HEK293T (cell line): ENCODE results near the gene ZBTB21.

Source experiments
- CTCF ChIA-PET: fragments of 350-600 bp; formaldehyde crosslinking; extraction: SDS; loops from one replicate; lab custom pipeline; 2021; ENCODE audit warnings: antibody characterized with exemption, inconsistent platforms; lab: Yijun Ruan, JAX
- POLR2A ChIA-PET: fragments of 350-600 bp; formaldehyde crosslinking; extraction: SDS; loops from one replicate; lab custom pipeline; 2020; ENCODE audit warnings: antibody characterized with exemption, inconsistent platforms; lab: Yijun Ruan, JAX
- DNase-seq: peaks from one replicate; pipeline ENCODE4 v3.0.0; 2012; ENCODE audit warnings: mixed read lengths; ENCODE audit errors: extremely low spot score
- ARNT ChIP-seq: fragments of 450-650 bp; IDR thresholded peaks from 2 replicates; pipeline ENCODE4 v1.6.1; 2017; ENCODE audit warnings: mild to moderate bottlenecking
- BHLHE40 ChIP-seq: fragments of 450-650 bp; IDR thresholded peaks from 2 replicates; pipeline ENCODE4 v1.6.1; 2016; ENCODE audit warnings: mild to moderate bottlenecking, moderate library complexity, borderline replicate concordance
- CTBP1 ChIP-seq: fragments of 450-650 bp; IDR thresholded peaks from 2 replicates; pipeline ENCODE4 v1.6.1; 2016; ENCODE audit warnings: borderline replicate concordance
- ELF4 ChIP-seq: fragments of 450-650 bp; IDR thresholded peaks from 2 replicates; pipeline ENCODE4 v1.6.1; 2017; ENCODE audit warnings: antibody characterized with exemption
- FOXA1 ChIP-seq: fragments of 450-650 bp; IDR thresholded peaks from 2 replicates; pipeline ENCODE4 v1.6.1; 2016; ENCODE audit warnings: mild to moderate bottlenecking
- FOXK2 ChIP-seq: fragments of 450-650 bp; IDR thresholded peaks from 2 replicates; pipeline ENCODE4 v1.6.1; 2016; ENCODE audit warnings: mild to moderate bottlenecking
- FOXM1 ChIP-seq: fragments of 450-650 bp; IDR thresholded peaks from 2 replicates; pipeline ENCODE4 v1.6.1; 2017; ENCODE audit warnings: mild to moderate bottlenecking, borderline replicate concordance
- HDGF ChIP-seq: fragments of 450-650 bp; IDR thresholded peaks from 2 replicates; pipeline ENCODE4 v1.6.1; 2017; ENCODE audit warnings: antibody characterized with exemption, borderline replicate concordance
- L3MBTL2 ChIP-seq: fragments of 450-650 bp; conservative IDR thresholded peaks from 2 replicates; pipeline ENCODE4 v1.6.1; 2016; ENCODE audit warnings: mild to moderate bottlenecking
- LEF1 ChIP-seq: fragments of 450-650 bp; IDR thresholded peaks from 2 replicates; pipeline ENCODE4 v1.6.1; 2017; ENCODE audit warnings: mild to moderate bottlenecking, borderline replicate concordance
- NFRKB ChIP-seq: fragments of 450-650 bp; IDR thresholded peaks from 2 replicates; pipeline ENCODE4 v1.6.1; 2016; ENCODE audit warnings: mild to moderate bottlenecking, moderate library complexity
- PKNOX1 ChIP-seq: fragments of 450-650 bp; IDR thresholded peaks from 2 replicates; pipeline ENCODE4 v1.6.1; 2016
- SP1 ChIP-seq: fragments of 450-650 bp; IDR thresholded peaks from 2 replicates; pipeline ENCODE4 v1.6.1; 2017
- SUZ12 ChIP-seq: fragments of 450-650 bp; IDR thresholded peaks from 2 replicates; pipeline ENCODE4 v1.6.1; 2016; ENCODE audit warnings: mild to moderate bottlenecking
- TARDBP ChIP-seq: fragments of 450-650 bp; IDR thresholded peaks from 2 replicates; pipeline ENCODE4 v1.6.1; 2016
- ZNF384 ChIP-seq: fragments of 450-650 bp; IDR thresholded peaks from 2 replicates; pipeline ENCODE4 v1.6.1; 2016

ZBTB21 gene

GRCh38 chr21:41976611-41977010 lies 33.5 kb downstream of the ZBTB21 start:
- ChIA-PET CTCF (no interaction called here), POLR2A (no interaction called here)
- TF ChIP-seq ZNF384 (no peak), SUZ12 (no peak), CTBP1 (no peak), L3MBTL2 (no peak), SP1 (no peak), LEF1 (no peak), BHLHE40 (no peak), NFRKB (no peak), FOXA1 (no peak), PKNOX1 (no peak), FOXK2 (no peak), ELF4 (no peak), TARDBP (no peak), ARNT (no peak), HDGF (no peak)
- no peak for DNase-seq

GRCh38 chr21:41975391-41976272 lies 34.5 kb downstream of the ZBTB21 start:
- TF ChIP-seq L3MBTL2, result no peak
- no peak for TF ChIP-seq CTBP1
- TF ChIP-seq SUZ12, result no peak
- no peak for TF ChIP-seq BHLHE40
- TF ChIP-seq FOXK2, result no peak
- TF ChIP-seq NFRKB, result no peak
- TF ChIP-seq SP1, result no peak
- no peak for TF ChIP-seq ZNF384
- TF ChIP-seq ELF4, result no peak
- TF ChIP-seq TARDBP, result no peak
- no peak for TF ChIP-seq ARNT
- no peak for TF ChIP-seq FOXM1
- no peak for TF ChIP-seq LEF1
- no peak for TF ChIP-seq FOXA1
- TF ChIP-seq HDGF, result no peak
- no peak for DNase-seq
- POLR2A ChIA-PET, result interaction anchor here (1.0 kb wide), 1 partner anchor 105 kb away, joined by 3 read pairs; no protein-coding TSS in a partner anchor
- CTCF ChIA-PET, result no interaction called here

GRCh38 chr21:41974752-41975053 lies 35.5 kb downstream of the ZBTB21 start:
- TF ChIP-seq L3MBTL2, result no peak
- TF ChIP-seq HDGF, result no peak
- TF ChIP-seq FOXK2, result no peak
- no peak for TF ChIP-seq FOXA1
- no peak for TF ChIP-seq FOXM1
- TF ChIP-seq ZNF384, result no peak
- no peak for TF ChIP-seq SP1
- no peak for TF ChIP-seq LEF1
- TF ChIP-seq CTBP1, result no peak
- no peak for TF ChIP-seq NFRKB
- TF ChIP-seq SUZ12, result no peak
- TF ChIP-seq PKNOX1, result no peak
- no peak for TF ChIP-seq ELF4
- no peak for TF ChIP-seq TARDBP
- no peak for TF ChIP-seq BHLHE40
- no peak for DNase-seq
- CTCF ChIA-PET, result no interaction called here
- POLR2A ChIA-PET, result no interaction called here

GRCh38 chr21:41973861-41974751 lies 36.1 kb downstream of the ZBTB21 start:
- no peak for TF ChIP-seq ZNF384
- TF ChIP-seq ARNT, result no peak
- TF ChIP-seq NFRKB, result no peak
- no peak for TF ChIP-seq BHLHE40
- no peak for TF ChIP-seq L3MBTL2
- TF ChIP-seq FOXA1, result no peak
- TF ChIP-seq TARDBP, result no peak
- no peak for TF ChIP-seq HDGF
- TF ChIP-seq ELF4, result no peak
- TF ChIP-seq CTBP1, result no peak
- TF ChIP-seq LEF1, result no peak
- TF ChIP-seq FOXM1, result no peak
- no peak for TF ChIP-seq FOXK2
- no peak for TF ChIP-seq SP1
- TF ChIP-seq PKNOX1, result no peak
- TF ChIP-seq SUZ12, result no peak
- peak; percentile 41 for DNase-seq
- ChIA-PET CTCF (interaction anchor here (0.6 to 1.0 kb wide), 3 partner anchors 13 to 142 kb away, joined by 3 read pairs; no protein-coding TSS in a partner anchor), POLR2A (no interaction called here)

DNA sequence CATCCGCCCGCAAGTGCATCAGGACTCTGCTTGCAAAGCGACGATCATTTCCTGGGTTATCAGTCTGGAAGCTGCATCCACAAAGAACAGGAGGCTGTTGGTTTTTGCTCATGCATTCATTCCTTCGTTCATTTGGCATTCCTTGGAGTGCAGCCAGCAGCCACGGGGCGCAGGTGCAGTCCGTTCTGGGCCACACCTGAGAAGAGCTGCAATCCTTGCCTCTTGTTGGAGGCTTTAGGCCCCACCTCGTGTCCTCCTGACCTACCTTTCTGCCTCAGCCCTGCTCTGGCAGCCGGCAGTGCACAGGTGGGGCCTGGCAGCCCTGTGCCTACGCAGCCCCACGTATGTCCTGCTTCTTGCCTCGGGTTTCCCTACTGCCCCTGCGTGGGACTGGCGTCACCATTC lies 36.7 kb downstream of the ZBTB21 start:
- ChIA-PET POLR2A (no interaction called here), CTCF (interaction anchor here (0.7 to 1.0 kb wide), 3 partner anchors 13 to 142 kb away, joined by 3 read pairs; no protein-coding TSS in a partner anchor)
- no peak for DNase-seq
- TF ChIP-seq L3MBTL2, result no peak
- no peak for TF ChIP-seq HDGF
- TF ChIP-seq PKNOX1, result no peak
- no peak for TF ChIP-seq ZNF384
- no peak for TF ChIP-seq ELF4
- no peak for TF ChIP-seq TARDBP
- no peak for TF ChIP-seq FOXK2
- TF ChIP-seq SP1, result no peak
- TF ChIP-seq CTBP1, result no peak
- TF ChIP-seq NFRKB, result no peak
- no peak for TF ChIP-seq SUZ12
- TF ChIP-seq LEF1, result no peak
